ENCODE results near the gene ZNF467.

GRCh38 chr7:149732611-149733010, 40.8 kb downstream of the ZNF467 start:
- TF ChIP-seq GATA2 (IDR thresholded peaks at IDR 0.05; ENCODE audit: low read depth, low read length) = no peak
- no peak for TF ChIP-seq GATA3 (IDR thresholded peaks at IDR 0.05; ENCODE audit: low read depth, low read length)
